ENCODE results near the gene ASTN2. TPM values are rescaled to one million over a fixed set of nuclear protein-coding genes. Genes with fewer than 3 reads are reported as not detected.

Gene ASTN2
- total and polyA plus RNA-seq, 2 donors (not counting 3 experiments of a cell fraction or from before 2014, with no cell fraction given) = 1.0 to 1.9 TPM

GRCh38 chr9:116904165-116904564 lies 510.7 kb downstream of the ASTN2 start:
- Histone ChIP-seq H4K20me1 (replicated peaks; ENCODE audit: control insufficient read depth, extremely low read depth, insufficient read depth, low read length) (no peaks in the 10 kb centered on the region), H3K27ac (ENCODE audit: insufficient read depth, low read depth, low read length) (no peak overlapping the region), H3K9me1 (replicated peaks; ENCODE audit: control insufficient read depth, extremely low read depth, insufficient read depth, low read length) (no peaks in the 10 kb centered on the region), H3K79me2 (ENCODE audit: control insufficient read depth, insufficient read depth, low read length) (no peaks in the 10 kb centered on the region), H3K9me3 (replicated peaks; ENCODE audit: control insufficient read depth, insufficient read depth, low read length) (peaks cover 3% of the 10 kb centered on the region), H3K27me3 (ENCODE audit: control insufficient read depth in 2 of 2, insufficient read depth in 2 of 2, low read length in 2 of 2) (no peaks in the 10 kb centered on the region), H3K9ac (replicated peaks; ENCODE audit: extremely low read depth, insufficient read depth, low read length) (no peak overlapping the region), H3K4me3 (replicated peaks in 1 of 3; ENCODE audit: insufficient read depth in 1 of 3, low read depth in 1 of 3, low read length in 3 of 3) (no peak overlapping the region), H3K4me2 (ENCODE audit: insufficient read depth, low read length) (no peak overlapping the region), H3K36me3 (ENCODE audit: control insufficient read depth in 2 of 2, extremely low read depth in 1 of 2, insufficient read depth in 2 of 2, low read length in 2 of 2) (no peaks in the 10 kb centered on the region), H2AFZ (ENCODE audit: low read depth, low read length) (no peak overlapping the region), H3K4me1 (ENCODE audit: control insufficient read depth, extremely low read depth, insufficient read depth, low read length) (no peaks in the 10 kb centered on the region)
- POLR2A ChIA-PET = no interaction called here
- CTCF ChIA-PET = no interaction called here
- dilution Hi-C loops (cut with MboI; ENCODE audit: extremely low pct_ligation_motif_present, low sequenced_read_pairs) = no loop called here
- DNase-seq (ENCODE audit: low read depth, low spot score) = no peak
- TF ChIP-seq POLR2A (IDR thresholded peaks at IDR 0.05; ENCODE audit: low read depth, low read length) (no peak), JUN (IDR thresholded peaks at IDR 0.05; ENCODE audit: borderline replicate concordance, insufficient read depth, insufficient read length, low read depth) (no peak), POLR2AphosphoS5 (IDR thresholded peaks at IDR 0.05; ENCODE audit: insufficient read depth, low read depth, low read length) (no peak)
- FAIRE-seq = no peak
- intact Hi-C loops (cut with micrococcal nuclease) = no loop called here
- BruUV-seq (replicated peaks) = no TSS peak

- BruUV-seq (replicated peaks) = no TSS peak
- Histone ChIP-seq H4K20me1 (replicated peaks; ENCODE audit: control insufficient read depth, extremely low read depth, insufficient read depth, low read length) (no peaks in the 10 kb centered on the region), H3K4me1 (ENCODE audit: control insufficient read depth, extremely low read depth, insufficient read depth, low read length) (no peaks in the 10 kb centered on the region), H3K9me1 (replicated peaks; ENCODE audit: control insufficient read depth, extremely low read depth, insufficient read depth, low read length) (no peaks in the 10 kb centered on the region), H3K27me3 (ENCODE audit: control insufficient read depth in 2 of 2, insufficient read depth in 2 of 2, low read length in 2 of 2) (no peaks in the 10 kb centered on the region), H3K36me3 (ENCODE audit: control insufficient read depth in 2 of 2, extremely low read depth in 1 of 2, insufficient read depth in 2 of 2, low read length in 2 of 2) (no peaks in the 10 kb centered on the region), H3K27ac (ENCODE audit: insufficient read depth, low read depth, low read length) (no peak overlapping the region), H3K9me3 (replicated peaks; ENCODE audit: control insufficient read depth, insufficient read depth, low read length) (peaks cover 1% of the 10 kb centered on the region), H3K79me2 (ENCODE audit: control insufficient read depth, insufficient read depth, low read length) (no peaks in the 10 kb centered on the region), H3K9ac (replicated peaks; ENCODE audit: extremely low read depth, insufficient read depth, low read length) (no peak overlapping the region), H3K4me2 (ENCODE audit: insufficient read depth, low read length) (no peak overlapping the region), H2AFZ (ENCODE audit: low read depth, low read length) (no peak overlapping the region), H3K4me3 (replicated peaks in 1 of 3; ENCODE audit: insufficient read depth in 1 of 3, low read depth in 1 of 3, low read length in 3 of 3) (no peak overlapping the region)
- ChIA-PET CTCF (no interaction called here), POLR2A (no interaction called here)
- no peak for FAIRE-seq
- intact Hi-C loops (cut with micrococcal nuclease) (no loop called here), dilution Hi-C loops (cut with MboI; ENCODE audit: extremely low pct_ligation_motif_present, low sequenced_read_pairs) (no loop called here)
- TF ChIP-seq POLR2A (IDR thresholded peaks at IDR 0.05; ENCODE audit: low read depth, low read length) = no peak
- TF ChIP-seq POLR2AphosphoS5 (IDR thresholded peaks at IDR 0.05; ENCODE audit: insufficient read depth, low read depth, low read length) = no peak
- TF ChIP-seq MYC (IDR thresholded peaks at IDR 0.05; ENCODE audit: low read depth, low read length) = no peak
- no peak for TF ChIP-seq MAX (IDR thresholded peaks at IDR 0.05; ENCODE audit: insufficient read depth, insufficient read length)
- TF ChIP-seq FOS (IDR thresholded peaks at IDR 0.05; ENCODE audit: borderline replicate concordance, insufficient read depth, low read length) = no peak
- no peak for DNase-seq (ENCODE audit: low read depth, low spot score)
Observed at GRCh38 chr9:116901260-116901659, 513.6 kb downstream of the ASTN2 start.

All from endothelial cell of umbilical vein (primary cell).